Measurements from ENCODE around the gene MXRA7. TPM values are rescaled to one million over a fixed set of nuclear protein-coding genes. Genes with fewer than 3 reads are reported as not detected.
"Not testable (repeated sequence)": the region's sequence is repeated elsewhere in the genome, so short reads cannot be mapped to it uniquely, and the experiment has no call there.

The MXRA7 gene
- polyA plus RNA-seq (2012; ENCODE audit: insufficient read depth, insufficient read length) = 26.3 TPM

DNA sequence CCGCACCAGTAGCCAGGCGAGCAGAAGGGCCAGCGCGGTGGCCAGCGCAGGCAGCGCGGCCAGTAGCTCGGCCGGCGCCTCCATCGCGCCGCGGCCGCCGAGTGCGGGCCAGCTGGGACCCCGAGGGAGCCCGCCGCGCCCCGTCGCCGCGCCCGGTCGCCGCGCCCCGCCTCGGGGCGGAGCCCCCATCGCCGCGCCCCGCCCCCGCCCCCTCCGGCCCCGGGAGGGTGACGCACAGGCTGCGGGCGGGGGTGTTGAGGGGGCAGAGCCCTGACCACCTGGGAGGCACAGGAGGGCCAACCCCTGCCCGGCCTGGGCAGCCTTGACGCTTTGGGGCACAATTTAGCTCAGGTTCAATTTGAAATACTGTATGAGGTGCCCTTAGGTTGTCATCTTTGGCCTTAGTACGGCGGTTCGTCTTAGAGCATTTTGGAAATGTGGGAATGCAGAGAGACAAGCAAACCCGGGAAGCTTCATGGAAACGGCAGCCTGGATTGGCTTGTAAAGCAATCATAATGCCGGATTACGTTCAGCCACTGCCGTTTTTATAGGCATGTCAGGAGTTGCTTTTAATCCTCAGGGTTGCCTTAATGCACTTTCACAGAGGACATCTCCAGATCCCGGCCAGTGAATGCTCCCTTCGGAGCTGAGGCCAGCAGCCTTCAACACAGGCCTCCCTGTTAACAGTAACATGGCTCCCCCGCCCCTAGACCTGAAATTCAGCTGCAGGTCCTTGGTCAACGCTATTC lies at the start of gene MXRA7:
MXRA7 (minus strand) TSS at position 103 of the 749 bp plus-strand sequence; CDS start at position 84, 19 bp downstream.
- no peak for DNase-seq (ENCODE audit: low read depth, low spot score)
- H3K4me3 ChIP-seq (ENCODE audit: low read length) = peak within 1 kb of the TSS; percentile 49

GRCh38 chr17:76758570-76758969 lies 47.8 kb upstream of the MXRA7 start:
- no peak overlapping the region for H3K4me3 ChIP-seq (ENCODE audit: low read length)
- DNase-seq (ENCODE audit: low read depth, low spot score) = no peak

DNA sequence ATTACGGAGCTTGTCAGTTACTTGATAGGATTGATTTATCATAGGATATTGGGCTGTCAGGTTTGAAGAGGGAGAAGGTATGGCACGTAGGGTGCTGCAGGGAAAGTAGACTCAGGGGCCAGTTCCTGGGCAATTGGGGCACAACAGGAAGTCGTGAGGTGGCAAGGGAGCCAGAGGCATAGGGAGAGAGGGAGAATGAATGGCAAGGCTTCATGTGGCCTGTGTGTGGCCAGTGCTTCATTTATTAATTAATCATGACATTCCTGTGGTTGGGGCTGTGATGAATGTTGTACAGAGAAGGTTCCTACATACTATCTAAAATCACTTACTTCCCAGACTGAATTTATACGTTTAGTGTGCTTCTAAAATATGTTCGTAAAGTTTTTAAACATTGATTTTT lies 46.5 kb upstream of the MXRA7 start:
- no peak overlapping the region for H3K4me3 ChIP-seq (ENCODE audit: low read length)
- DNase-seq (ENCODE audit: low read depth, low spot score) = no peak

- no peak for DNase-seq (ENCODE audit: low read depth, low spot score)
Measured at GRCh38 chr17:76755285-76755684, 44.5 kb upstream of the MXRA7 start.

DNA sequence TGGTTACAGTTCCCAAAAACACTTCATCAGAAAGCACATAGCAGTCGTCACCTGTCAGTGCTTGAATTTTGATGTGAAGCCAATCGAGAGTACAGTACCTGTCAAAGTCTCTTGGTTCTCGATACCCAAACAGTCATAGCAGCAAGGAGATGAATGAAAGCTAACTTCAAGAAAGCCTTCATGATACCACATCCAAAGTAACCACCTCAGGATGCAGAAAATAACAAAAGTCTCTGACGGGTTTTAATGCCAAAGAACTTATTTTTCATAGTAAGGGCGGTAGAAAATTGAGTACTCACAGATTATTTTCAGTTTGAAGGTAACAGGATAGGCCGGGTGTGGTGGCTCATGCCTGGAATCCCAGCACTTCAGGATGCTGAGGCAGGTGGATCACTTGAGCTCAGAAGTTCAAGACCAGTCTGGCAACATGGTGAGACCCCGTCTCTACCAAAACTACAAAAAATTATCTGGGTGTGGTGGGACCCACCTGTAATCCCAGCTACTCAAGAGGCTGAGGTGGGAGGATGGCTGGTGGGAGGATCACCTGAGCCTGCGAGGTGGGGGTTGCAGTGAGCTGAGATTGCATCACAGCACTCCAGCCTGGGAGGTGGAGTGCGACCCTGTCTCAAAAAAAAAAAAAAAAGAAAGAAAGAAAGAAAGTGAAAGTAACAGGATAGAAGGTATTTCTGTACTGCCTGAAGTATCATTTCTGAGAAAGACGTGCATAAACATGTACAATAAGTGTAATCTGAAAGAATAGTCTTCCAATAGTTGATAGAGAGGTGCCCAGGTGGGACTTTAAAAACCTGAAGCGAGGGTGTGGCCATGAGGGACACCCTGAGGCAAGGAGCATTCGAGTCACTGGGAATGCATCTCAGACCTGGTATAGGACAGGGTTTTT lies 42.5 kb upstream of the MXRA7 start:
- no peak for DNase-seq (ENCODE audit: low read depth, low spot score)
- H3K4me3 ChIP-seq (ENCODE audit: low read length) = peak overlapping the region; percentile 30

More at GRCh38 chr17:76755285-76755684, 44.5 kb upstream of the MXRA7 start:
- H3K4me3 ChIP-seq (ENCODE audit: low read length) = no peak overlapping the region

GRCh38 chr17:76752006-76752405 lies 41.2 kb upstream of the MXRA7 start:
- DNase-seq (ENCODE audit: low read depth, low spot score) = peak; percentile 82
- H3K4me3 ChIP-seq (ENCODE audit: low read length) = no peak overlapping the region

- H3K4me3 ChIP-seq (ENCODE audit: low read length) = no peak overlapping the region
- no peak for DNase-seq (ENCODE audit: low read depth, low spot score)
Measured at GRCh38 chr17:76751416-76751993, 40.7 kb upstream of the MXRA7 start.

- no peak for DNase-seq (ENCODE audit: low read depth, low spot score)
- H3K4me3 ChIP-seq (ENCODE audit: low read length) = no peak overlapping the region
Measured at GRCh38 chr17:76748657-76749056, 37.9 kb upstream of the MXRA7 start.

DNA sequence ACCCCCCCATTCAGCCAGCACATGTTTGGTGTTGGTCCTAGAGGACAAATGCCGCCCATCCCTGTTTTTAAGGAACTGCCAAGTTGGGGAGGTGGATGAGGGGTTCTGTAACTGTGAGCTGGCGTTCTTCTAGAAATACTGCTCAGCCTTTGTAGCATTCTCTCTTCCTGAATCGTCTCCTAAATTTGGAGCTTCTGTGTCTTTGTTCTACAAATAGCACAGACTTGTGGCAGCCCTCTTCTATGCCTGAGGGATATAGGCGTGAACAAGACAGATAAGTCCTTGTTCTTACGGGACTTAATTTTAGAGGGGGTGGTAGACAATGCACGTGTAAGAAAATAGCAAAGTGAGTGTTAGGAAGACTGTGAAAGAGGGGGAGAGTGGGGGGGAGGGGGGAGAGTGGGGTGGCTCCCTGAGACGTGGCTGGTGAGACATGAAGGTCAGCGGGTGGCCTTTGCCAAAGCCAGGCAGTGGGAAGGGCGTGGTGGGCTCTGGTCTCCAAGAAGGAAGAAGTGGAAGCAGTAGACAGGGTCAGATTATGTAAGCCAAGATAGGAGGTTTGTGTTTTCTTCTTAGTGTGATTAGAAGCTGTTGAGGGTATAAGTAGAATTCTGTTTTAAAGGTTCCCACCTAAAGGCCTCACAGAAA lies 37.1 kb upstream of the MXRA7 start:
- DNase-seq (ENCODE audit: low read depth, low spot score) = no peak
- no peak overlapping the region for H3K4me3 ChIP-seq (ENCODE audit: low read length)

GRCh38 chr17:76745785-76746184 lies 35.0 kb upstream of the MXRA7 start:
- H3K4me3 ChIP-seq (ENCODE audit: low read length); DNase-seq (ENCODE audit: low read depth, low spot score): not testable (repeated sequence)

DNA sequence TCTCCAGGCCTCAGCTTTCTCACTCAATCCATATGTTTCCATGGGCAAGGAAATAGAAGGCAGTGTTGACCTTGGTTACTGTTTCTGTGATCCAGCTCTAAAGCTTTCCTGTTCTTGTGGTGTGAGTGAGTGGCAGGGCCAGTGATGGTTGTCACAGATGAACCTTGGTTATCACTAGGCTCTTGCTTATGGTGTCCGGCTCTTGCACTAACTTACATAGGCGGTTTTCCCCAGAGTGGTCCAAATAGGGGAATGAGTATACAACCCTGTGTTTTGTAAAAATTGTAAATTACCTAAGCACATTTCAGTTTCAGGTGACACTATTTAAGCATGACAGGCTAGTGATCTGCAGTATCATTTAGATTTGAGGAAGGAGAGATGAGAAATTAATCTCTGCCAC lies 34.0 kb upstream of the MXRA7 start:
- H3K4me3 ChIP-seq (ENCODE audit: low read length) = no peak overlapping the region
- DNase-seq (ENCODE audit: low read depth, low spot score) = no peak

GRCh38 chr17:76742958-76743357 lies 32.2 kb upstream of the MXRA7 start:
- DNase-seq (ENCODE audit: low read depth, low spot score) = no peak
- no peak overlapping the region for H3K4me3 ChIP-seq (ENCODE audit: low read length)

GRCh38 chr17:76740329-76741118 lies 29.8 kb upstream of the MXRA7 start:
- no peak overlapping the region for H3K4me3 ChIP-seq (ENCODE audit: low read length)

GRCh38 chr17:76739568-76740115 lies 28.9 kb upstream of the MXRA7 start:
- not testable (repeated sequence) for H3K4me3 ChIP-seq (ENCODE audit: low read length); DNase-seq (ENCODE audit: low read depth, low spot score)

More at GRCh38 chr17:76740329-76741118, 29.8 kb upstream of the MXRA7 start:
- no peak for DNase-seq (ENCODE audit: low read depth, low spot score)

- DNase-seq (ENCODE audit: low read depth, low spot score) = no peak
- peak overlapping the region; percentile 98 for H3K4me3 ChIP-seq (ENCODE audit: low read length)
Measured at GRCh38 chr17:76738468-76738850, 27.7 kb upstream of the MXRA7 start.

GRCh38 chr17:76737676-76738467 lies 27.1 kb upstream of the MXRA7 start, which contains the start of gene MFSD11:
Gene MFSD11 (plus strand): TSS chr17:76738119. CDS start chr17:76738353, 234 bp downstream.
- peak; percentile 91 for DNase-seq (ENCODE audit: low read depth, low spot score)
- peak within 1 kb of the TSS; percentile 98 for H3K4me3 ChIP-seq (ENCODE audit: low read length)

GRCh38 chr17:76737082-76737675 lies 26.4 kb upstream of the MXRA7 start, which contains the start of gene SRSF2:
Gene SRSF2 (minus strand): TSS chr17:76737331. CDS start chr17:76737160, 171 bp downstream.
- peak within 1 kb of the TSS; percentile 98 for H3K4me3 ChIP-seq (ENCODE audit: low read length)
- peak; percentile 98 for DNase-seq (ENCODE audit: low read depth, low spot score)
